ENCODE results near the gene DIAPH2. TPM values are rescaled to one million over a fixed set of nuclear protein-coding genes. Genes with fewer than 3 reads are reported as not detected.

DIAPH2 gene
- total and polyA plus RNA-seq, 2 experiments from 2014 or later = 16.2 to 56.6 TPM

DNA sequence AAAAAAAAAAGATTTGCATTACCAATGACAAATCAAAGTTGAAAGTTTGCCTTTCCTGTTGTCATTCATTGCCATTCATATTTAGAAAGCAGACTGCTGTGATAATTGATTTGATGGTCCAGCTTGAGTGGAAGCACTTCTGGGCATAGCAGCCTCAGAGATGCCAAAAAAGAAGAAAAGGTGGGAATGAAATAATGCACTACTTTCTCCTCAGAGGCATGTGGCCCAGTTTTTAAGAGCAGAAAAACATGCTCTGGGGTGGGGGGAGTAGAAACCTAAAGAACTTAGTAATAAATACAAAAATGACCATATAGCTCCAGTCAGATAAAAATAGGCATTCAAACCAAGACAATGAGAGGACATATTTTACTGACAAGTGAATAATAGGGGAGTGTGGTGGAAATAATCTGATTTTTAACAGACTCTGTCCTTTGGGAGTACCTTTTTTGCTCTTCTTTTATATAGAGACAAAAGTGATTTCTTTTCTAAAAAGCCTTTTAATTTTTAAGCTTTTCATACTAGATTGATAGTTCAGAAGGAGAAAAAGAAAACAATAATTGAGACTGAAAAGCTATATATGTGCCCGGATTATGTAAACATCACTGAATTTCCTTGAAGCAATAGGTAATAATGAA is 798.1 kb downstream of the DIAPH2 start:
- H2AFZ ChIP-seq = no peak overlapping the region
- no peak for DNase-seq (ENCODE audit: low spot score)
- no peaks in the 10 kb centered on the region for H3K9me2 ChIP-seq (ENCODE audit: insufficient read depth)
- peaks cover 32% of the 10 kb centered on the region for H3K4me1 ChIP-seq (ENCODE audit: insufficient read depth)
- Mint-ChIP-seq H3K9me3 (no peaks in the 10 kb centered on the region), H3K27me3 (ENCODE audit: insufficient read depth, low read depth, poor library complexity) (peaks cover 2% of the 10 kb centered on the region), H3K4me3 (peak overlapping the region; percentile 57; the same call in 1 of the 3 replicates), H3K36me3 (ENCODE audit: low read depth) (no peaks in the 10 kb centered on the region), H3K27ac (peak overlapping the region; percentile 79; the same call in 1 of the 2 replicates), H3K4me1 (peaks cover 32% of the 10 kb centered on the region)
- TF ChIP-seq NANOG (IDR thresholded peaks at IDR 0.05; ENCODE audit: borderline replicate concordance) (peak; percentile 64; the same call in 1 of the 2 replicates), CREB1 (CRISPR knock-in tag; IDR thresholded peaks at IDR 0.05; ENCODE audit: low read depth) (no peak)
- H3K4me3 ChIP-seq = 0 out of 2 replicates have a peak overlapping the region, but pooled peaks have one; percentile 19
- no peaks in the 10 kb centered on the region for H4K20me1 ChIP-seq (replicated peaks; ENCODE audit: insufficient read depth)
- H3F3A ChIP-seq (replicated peaks; ENCODE audit: low read depth) = no peaks in the 10 kb centered on the region
- peak overlapping the region; percentile 48; the same call in 1 of the 2 replicates for H3K4me2 ChIP-seq
- no peak for ATAC-seq
- no peaks in the 10 kb centered on the region for H3K79me2 ChIP-seq (replicated peaks; ENCODE audit: insufficient read depth)
- no peaks in the 10 kb centered on the region for H3K36me3 ChIP-seq (ENCODE audit: insufficient read depth)
- peak overlapping the region; percentile 47 for H3K27ac ChIP-seq (ENCODE audit: low read depth)
- H3K27me3 ChIP-seq (ENCODE audit: insufficient read depth) = no peaks in the 10 kb centered on the region

GRCh38 chrX:97490656-97491055 is 806.0 kb downstream of the DIAPH2 start:
- DNase-seq (ENCODE audit: low spot score) = no peak
- Histone ChIP-seq H3K4me2 (no peak overlapping the region), H3K9me2 (ENCODE audit: insufficient read depth) (no peaks in the 10 kb centered on the region), H3F3A (replicated peaks; ENCODE audit: low read depth) (no peaks in the 10 kb centered on the region), H3K4me1 (ENCODE audit: insufficient read depth) (no peaks in the 10 kb centered on the region), H4K20me1 (replicated peaks; ENCODE audit: insufficient read depth) (no peaks in the 10 kb centered on the region), H3K79me2 (replicated peaks; ENCODE audit: insufficient read depth) (no peaks in the 10 kb centered on the region), H3K27ac (ENCODE audit: low read depth) (no peak overlapping the region), H2AFZ (no peak overlapping the region), H3K4me3 (no peak overlapping the region), H3K27me3 (ENCODE audit: insufficient read depth) (no peaks in the 10 kb centered on the region), H3K36me3 (ENCODE audit: insufficient read depth) (no peaks in the 10 kb centered on the region)
- peaks cover 8% of the 10 kb centered on the region; the same call in 1 of the 3 replicates for H3K4me1 Mint-ChIP-seq
- no peak for ATAC-seq
- no peaks in the 10 kb centered on the region for H3K9me3 Mint-ChIP-seq
- no peak overlapping the region for H3K4me3 Mint-ChIP-seq
- H3K36me3 Mint-ChIP-seq (ENCODE audit: low read depth) = peaks cover 9% of the 10 kb centered on the region; the same call in 2 of the 3 replicates
- no peaks in the 10 kb centered on the region for H3K27me3 Mint-ChIP-seq (ENCODE audit: insufficient read depth, low read depth, poor library complexity)
- H3K27ac Mint-ChIP-seq = no peak overlapping the region
- TF ChIP-seq, protein P1, sequence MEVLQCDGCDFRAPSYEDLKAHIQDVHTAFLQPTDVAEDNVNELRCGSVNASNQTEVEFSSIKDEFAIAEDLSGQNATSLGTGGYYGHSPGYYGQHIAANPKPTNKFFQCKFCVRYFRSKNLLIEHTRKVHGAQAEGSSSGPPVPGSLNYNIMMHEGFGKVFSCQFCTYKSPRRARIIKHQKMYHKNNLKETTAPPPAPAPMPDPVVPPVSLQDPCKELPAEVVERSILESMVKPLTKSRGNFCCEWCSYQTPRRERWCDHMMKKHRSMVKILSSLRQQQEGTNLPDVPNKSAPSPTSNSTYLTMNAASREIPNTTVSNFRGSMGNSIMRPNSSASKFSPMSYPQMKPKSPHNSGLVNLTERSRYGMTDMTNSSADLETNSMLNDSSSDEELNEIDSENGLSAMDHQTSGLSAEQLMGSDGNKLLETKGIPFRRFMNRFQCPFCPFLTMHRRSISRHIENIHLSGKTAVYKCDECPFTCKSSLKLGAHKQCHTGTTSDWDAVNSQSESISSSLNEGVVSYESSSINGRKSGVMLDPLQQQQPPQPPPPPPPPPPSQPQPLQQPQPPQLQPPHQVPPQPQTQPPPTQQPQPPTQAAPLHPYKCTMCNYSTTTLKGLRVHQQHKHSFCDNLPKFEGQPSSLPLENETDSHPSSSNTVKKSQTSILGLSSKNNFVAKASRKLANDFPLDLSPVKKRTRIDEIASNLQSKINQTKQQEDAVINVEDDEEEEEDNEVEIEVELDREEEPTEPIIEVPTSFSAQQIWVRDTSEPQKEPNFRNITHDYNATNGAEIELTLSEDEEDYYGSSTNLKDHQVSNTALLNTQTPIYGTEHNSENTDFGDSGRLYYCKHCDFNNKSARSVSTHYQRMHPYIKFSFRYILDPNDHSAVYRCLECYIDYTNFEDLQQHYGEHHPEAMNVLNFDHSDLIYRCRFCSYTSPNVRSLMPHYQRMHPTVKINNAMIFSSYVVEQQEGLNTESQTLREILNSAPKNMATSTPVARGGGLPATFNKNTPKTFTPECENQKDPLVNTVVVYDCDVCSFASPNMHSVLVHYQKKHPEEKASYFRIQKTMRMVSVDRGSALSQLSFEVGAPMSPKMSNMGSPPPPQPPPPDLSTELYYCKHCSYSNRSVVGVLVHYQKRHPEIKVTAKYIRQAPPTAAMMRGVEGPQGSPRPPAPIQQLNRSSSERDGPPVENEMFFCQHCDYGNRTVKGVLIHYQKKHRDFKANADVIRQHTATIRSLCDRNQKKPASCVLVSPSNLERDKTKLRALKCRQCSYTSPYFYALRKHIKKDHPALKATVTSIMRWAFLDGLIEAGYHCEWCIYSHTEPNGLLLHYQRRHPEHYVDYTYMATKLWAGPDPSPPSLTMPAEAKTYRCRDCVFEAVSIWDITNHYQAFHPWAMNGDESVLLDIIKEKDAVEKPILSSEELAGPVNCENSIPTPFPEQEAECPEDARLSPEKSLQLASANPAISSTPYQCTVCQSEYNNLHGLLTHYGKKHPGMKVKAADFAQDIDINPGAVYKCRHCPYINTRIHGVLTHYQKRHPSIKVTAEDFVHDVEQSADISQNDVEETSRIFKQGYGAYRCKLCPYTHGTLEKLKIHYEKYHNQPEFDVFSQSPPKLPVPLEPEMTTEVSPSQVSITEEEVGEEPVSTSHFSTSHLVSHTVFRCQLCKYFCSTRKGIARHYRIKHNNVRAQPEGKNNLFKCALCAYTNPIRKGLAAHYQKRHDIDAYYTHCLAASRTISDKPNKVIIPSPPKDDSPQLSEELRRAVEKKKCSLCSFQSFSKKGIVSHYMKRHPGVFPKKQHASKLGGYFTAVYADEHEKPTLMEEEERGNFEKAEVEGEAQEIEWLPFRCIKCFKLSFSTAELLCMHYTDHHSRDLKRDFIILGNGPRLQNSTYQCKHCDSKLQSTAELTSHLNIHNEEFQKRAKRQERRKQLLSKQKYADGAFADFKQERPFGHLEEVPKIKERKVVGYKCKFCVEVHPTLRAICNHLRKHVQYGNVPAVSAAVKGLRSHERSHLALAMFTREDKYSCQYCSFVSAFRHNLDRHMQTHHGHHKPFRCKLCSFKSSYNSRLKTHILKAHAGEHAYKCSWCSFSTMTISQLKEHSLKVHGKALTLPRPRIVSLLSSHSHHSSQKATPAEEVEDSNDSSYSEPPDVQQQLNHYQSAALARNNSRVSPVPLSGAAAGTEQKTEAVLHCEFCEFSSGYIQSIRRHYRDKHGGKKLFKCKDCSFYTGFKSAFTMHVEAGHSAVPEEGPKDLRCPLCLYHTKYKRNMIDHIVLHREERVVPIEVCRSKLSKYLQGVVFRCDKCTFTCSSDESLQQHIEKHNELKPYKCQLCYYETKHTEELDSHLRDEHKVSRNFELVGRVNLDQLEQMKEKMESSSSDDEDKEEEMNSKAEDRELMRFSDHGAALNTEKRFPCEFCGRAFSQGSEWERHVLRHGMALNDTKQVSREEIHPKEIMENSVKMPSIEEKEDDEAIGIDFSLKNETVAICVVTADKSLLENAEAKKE (CRISPR knock-in tag; IDR thresholded peaks at IDR 0.05) = no peak
- TF ChIP-seq ZNF114 (CRISPR knock-in tag; IDR thresholded peaks at IDR 0.05) = no peak
- TF ChIP-seq, protein P2, sequence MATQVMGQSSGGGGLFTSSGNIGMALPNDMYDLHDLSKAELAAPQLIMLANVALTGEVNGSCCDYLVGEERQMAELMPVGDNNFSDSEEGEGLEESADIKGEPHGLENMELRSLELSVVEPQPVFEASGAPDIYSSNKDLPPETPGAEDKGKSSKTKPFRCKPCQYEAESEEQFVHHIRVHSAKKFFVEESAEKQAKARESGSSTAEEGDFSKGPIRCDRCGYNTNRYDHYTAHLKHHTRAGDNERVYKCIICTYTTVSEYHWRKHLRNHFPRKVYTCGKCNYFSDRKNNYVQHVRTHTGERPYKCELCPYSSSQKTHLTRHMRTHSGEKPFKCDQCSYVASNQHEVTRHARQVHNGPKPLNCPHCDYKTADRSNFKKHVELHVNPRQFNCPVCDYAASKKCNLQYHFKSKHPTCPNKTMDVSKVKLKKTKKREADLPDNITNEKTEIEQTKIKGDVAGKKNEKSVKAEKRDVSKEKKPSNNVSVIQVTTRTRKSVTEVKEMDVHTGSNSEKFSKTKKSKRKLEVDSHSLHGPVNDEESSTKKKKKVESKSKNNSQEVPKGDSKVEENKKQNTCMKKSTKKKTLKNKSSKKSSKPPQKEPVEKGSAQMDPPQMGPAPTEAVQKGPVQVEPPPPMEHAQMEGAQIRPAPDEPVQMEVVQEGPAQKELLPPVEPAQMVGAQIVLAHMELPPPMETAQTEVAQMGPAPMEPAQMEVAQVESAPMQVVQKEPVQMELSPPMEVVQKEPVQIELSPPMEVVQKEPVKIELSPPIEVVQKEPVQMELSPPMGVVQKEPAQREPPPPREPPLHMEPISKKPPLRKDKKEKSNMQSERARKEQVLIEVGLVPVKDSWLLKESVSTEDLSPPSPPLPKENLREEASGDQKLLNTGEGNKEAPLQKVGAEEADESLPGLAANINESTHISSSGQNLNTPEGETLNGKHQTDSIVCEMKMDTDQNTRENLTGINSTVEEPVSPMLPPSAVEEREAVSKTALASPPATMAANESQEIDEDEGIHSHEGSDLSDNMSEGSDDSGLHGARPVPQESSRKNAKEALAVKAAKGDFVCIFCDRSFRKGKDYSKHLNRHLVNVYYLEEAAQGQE (IDR thresholded peaks at IDR 0.05; ENCODE audit: unreplicated experiment) = no peak
- TF ChIP-seq ZNF331 (CRISPR knock-in tag; IDR thresholded peaks at IDR 0.05; ENCODE audit: low read depth) = no peak
- no peak for TF ChIP-seq NANOG (IDR thresholded peaks at IDR 0.05; ENCODE audit: borderline replicate concordance)
- TF ChIP-seq, protein P3, sequence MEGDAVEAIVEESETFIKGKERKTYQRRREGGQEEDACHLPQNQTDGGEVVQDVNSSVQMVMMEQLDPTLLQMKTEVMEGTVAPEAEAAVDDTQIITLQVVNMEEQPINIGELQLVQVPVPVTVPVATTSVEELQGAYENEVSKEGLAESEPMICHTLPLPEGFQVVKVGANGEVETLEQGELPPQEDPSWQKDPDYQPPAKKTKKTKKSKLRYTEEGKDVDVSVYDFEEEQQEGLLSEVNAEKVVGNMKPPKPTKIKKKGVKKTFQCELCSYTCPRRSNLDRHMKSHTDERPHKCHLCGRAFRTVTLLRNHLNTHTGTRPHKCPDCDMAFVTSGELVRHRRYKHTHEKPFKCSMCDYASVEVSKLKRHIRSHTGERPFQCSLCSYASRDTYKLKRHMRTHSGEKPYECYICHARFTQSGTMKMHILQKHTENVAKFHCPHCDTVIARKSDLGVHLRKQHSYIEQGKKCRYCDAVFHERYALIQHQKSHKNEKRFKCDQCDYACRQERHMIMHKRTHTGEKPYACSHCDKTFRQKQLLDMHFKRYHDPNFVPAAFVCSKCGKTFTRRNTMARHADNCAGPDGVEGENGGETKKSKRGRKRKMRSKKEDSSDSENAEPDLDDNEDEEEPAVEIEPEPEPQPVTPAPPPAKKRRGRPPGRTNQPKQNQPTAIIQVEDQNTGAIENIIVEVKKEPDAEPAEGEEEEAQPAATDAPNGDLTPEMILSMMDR (conservative IDR thresholded peaks at IDR 0.05; ENCODE audit: low read depth in 2 of 2) = no peak
- TF ChIP-seq CREB1 (CRISPR knock-in tag; IDR thresholded peaks at IDR 0.05; ENCODE audit: low read depth) = no peak

Measured in GM23338 (cell line).